GM21381 (cell line): ENCODE results near the gene IL36G.

ENCODE experiments used
- ATAC-seq: cut with Tn5 transposase; IDR thresholded peaks from one replicate; pipeline ENCODE4 v1.9.1; 2021; ENCODE audit warnings: mild to moderate bottlenecking, moderate library complexity; ENCODE audit not compliant: unreplicated experiment

The IL36G gene

GRCh38 chr2:113015655-113016054 lies 37.8 kb downstream of the IL36G start:
- ATAC-seq: no peak

GRCh38 chr2:113018509-113018908 lies 40.7 kb downstream of the IL36G start:
- no peak for ATAC-seq

GRCh38 chr2:113021312-113021711 lies 43.5 kb downstream of the IL36G start:
- ATAC-seq: no peak

DNA sequence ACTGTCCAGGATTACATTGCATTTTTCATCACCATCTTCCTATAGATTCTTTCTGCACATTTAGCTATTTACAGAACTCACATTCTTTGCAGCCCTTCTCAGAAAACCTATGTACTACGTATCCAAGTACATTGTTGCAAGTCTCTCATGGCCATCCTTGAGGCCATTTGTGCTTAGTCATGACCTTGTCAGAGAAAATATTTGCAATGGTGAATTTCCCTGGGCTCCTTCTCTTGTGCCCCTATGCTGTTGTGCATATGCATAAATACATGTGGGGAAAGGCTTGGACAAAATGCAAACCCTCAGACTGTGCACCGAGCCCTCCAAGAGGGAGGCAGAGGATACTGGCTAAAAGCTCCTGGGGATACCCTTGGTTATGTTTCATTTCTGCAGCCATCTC lies 47.0 kb downstream of the IL36G start:
- ATAC-seq: no peak

DNA sequence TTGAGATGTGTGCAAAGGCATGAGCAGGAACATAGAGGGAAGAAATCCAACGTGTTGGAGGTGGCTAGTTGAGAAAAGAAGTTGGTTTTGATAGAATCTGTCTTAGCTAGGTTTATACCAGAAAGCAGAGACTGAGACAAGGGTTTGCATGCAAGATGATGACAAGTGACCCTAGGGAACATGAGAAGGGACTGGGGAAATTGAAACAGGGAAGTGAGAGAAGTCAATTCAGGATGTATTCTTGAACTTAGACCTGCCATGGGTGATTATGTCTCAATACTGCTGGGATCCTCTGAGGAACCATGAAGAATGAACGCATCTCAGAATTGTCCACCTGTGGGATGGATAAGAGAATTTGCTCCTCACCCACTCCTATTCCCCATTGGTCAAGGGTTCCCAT lies 47.9 kb downstream of the IL36G start:
- no peak for ATAC-seq

- no peak for ATAC-seq
Measured at GRCh38 chr2:113027691-113028090, 49.9 kb downstream of the IL36G start.

- no peak for ATAC-seq
Measured at GRCh38 chr2:113028112-113028511, 50.3 kb downstream of the IL36G start.

DNA sequence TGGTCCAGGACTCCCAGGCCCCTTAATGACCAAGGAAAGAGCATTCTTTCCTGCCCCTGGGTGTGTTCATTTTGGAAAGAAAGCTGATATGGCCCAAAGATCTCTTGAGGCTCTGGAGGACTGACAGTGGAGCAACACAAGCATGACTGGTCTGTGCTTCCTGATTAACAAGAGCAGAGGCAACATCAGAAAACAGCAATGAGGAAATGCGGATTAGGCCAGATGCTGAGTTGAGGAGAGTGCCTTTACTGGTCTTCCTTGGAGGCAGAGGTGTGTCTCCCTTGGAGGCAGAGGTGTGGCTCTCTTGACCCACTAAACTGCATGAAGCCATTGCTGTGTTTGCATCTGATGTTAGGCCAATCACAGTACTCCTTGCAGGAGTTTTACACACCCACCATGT lies 54.9 kb downstream of the IL36G start:
- no peak for ATAC-seq

- ATAC-seq: no peak
Measured at GRCh38 chr2:113034016-113034415, 56.2 kb downstream of the IL36G start.
